ENCODE results near the gene CAST.
"Not testable (repeated sequence)": the region's sequence is repeated elsewhere in the genome, so short reads cannot be mapped to it uniquely, and the experiment has no call there.

Gene CAST

GRCh38 chr5:96788112-96788749 lies 126.1 kb downstream of the CAST start:
- DNase-seq: peak; percentile 86

GRCh38 chr5:96789794-96790330 lies 127.7 kb downstream of the CAST start:
- DNase-seq: peak; percentile 56

- no peak for DNase-seq
Measured at GRCh38 chr5:96790961-96791504, 128.9 kb downstream of the CAST start.

DNA sequence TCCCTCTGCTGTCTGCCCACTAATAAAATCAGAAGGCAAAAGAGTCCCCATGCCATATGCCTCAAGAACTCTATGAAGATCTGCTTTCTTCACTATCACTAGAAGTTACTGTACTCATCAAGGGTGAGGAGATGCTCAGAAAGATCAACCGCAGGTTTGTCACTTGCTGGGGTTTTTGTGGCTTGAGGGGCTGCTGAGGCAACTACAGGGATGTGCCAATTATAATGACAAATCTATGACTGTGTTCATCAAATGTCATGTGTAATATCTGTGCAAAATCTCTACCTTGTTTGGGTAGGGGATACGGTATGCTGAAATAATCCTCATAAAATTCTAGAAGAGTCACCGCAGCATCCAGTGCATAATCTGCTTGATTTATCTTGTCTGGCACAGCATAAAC lies 132.6 kb downstream of the CAST start:
- DNase-seq: no peak

- no peak for DNase-seq
Measured at GRCh38 chr5:96795626-96796025, 133.4 kb downstream of the CAST start.

DNA sequence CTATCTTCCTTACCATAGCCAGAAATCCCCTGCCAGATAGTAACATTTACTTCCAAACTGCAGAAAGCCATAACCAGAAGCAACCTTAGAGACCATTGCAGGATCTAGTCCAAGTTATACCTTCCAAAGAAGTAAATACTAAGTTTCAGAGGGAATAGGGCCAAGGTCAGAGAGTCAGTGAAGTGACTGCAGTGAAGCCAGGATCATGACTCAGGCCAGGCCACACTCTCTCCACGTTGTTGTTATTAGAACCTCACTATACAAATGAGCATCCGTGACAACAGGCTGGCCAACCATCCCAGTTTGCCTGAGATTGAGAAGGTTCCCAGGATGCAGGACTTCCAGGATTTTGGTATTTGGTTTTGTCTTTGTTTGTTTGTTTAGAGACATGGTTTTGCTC lies 134.3 kb downstream of the CAST start:
- DNase-seq: no peak

DNA sequence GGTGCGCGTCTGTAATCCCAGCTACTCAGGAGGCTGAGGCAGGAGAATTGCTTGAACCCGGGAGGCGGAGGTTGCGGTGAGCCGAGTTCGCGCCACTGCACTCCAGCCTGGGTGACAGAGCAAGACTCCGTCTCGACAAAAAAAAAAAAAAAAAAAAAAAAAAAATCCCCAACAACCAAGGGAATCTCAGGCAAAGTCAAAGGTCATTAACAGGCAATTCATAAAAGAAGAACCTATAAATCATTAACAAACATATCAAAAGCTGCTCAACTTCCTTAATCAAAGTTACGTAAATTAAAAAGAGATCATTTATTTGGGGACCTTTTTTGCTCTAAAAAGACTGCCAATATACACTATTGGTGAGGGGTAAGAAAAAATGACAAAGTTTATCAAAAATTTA lies 139.5 kb downstream of the CAST start:
- not testable (repeated sequence) for DNase-seq

DNA sequence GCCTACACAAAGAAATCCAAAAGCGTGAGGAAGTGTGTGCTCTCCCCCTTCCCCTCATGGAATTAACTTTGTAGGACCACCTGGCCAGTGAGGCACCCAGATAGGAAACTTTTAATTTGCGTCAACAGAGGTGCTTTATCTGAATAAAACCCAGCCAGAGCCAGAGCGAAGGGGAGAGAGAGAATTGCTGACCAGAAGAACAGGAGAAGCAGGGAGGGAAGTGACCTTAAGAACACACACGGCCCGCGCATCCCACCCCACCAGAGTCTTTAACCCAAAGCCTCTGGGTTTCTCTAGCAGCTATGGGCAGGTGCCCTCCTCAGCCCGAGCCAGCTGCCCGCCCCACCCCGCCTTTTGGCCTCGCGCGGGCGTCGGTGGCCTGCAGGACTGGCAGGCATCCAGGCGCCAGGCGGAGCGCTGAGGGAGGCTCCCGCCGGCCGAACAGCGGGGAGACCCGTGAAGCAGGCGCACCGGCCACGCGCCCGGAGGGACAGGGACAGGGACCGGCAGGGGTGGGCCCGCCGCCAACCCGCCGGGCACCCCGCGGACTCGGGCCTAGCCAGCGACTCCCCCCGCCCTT lies 145.0 kb downstream of the CAST start:
- DNase-seq: peak; percentile 97

- no peak for DNase-seq
Measured at GRCh38 chr5:96808541-96808828, 146.3 kb downstream of the CAST start.

- DNase-seq: no peak
Measured at GRCh38 chr5:96808868-96809558, 146.8 kb downstream of the CAST start.

- DNase-seq: no peak
Measured at GRCh38 chr5:96809921-96810320, 147.7 kb downstream of the CAST start.

GRCh38 chr5:96812851-96813250 lies 150.7 kb downstream of the CAST start:
- DNase-seq: no peak

- no peak for DNase-seq
Measured at GRCh38 chr5:96814041-96814440, 151.9 kb downstream of the CAST start.

DNA sequence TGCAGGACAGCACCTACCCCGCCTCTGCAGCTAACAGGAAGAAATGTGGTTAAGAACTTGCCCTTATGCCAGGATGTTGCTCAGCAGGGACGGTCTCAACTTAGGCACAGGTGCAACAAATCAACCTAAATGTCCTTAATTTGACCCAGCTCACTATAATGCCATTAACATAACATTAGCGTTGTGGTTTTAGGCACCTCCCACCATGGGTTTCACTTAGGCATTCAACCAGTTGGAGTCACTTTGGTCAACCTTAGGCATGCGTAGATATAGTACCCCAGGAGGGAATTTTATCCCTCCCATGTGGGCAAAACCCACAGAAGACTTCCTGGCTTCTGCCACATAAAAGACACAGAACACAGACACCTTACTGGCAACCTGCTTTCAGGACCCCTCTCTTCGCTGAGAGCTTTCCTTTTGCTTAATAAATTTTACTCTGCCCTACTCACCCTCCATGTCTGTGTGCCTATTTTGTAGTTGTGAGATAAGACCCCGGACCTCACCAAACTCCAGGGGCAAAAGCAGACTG lies 154.3 kb downstream of the CAST start:
- peak; percentile 55 for DNase-seq

GRCh38 chr5:96816991-96817390 lies 154.8 kb downstream of the CAST start:
- DNase-seq: no peak

DNA sequence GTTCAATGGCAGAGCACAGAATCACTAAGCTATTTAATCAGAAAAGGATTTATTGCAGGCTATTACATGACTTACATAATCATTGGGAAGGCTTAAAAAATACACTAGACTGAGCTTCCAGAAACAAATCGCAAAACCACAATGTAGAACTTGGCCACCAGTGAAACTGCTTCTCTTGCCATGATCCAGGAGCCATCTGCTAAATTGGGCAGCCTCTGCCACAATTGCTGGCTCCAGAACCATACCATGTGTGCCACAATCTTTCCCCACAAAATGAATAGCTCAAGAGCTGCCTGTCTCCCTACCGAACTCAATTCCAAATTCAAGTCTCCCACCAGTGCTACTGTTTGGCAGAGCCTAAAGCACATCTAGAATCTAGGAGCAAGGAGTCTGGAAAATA lies 155.3 kb downstream of the CAST start:
- no peak for DNase-seq

DNA sequence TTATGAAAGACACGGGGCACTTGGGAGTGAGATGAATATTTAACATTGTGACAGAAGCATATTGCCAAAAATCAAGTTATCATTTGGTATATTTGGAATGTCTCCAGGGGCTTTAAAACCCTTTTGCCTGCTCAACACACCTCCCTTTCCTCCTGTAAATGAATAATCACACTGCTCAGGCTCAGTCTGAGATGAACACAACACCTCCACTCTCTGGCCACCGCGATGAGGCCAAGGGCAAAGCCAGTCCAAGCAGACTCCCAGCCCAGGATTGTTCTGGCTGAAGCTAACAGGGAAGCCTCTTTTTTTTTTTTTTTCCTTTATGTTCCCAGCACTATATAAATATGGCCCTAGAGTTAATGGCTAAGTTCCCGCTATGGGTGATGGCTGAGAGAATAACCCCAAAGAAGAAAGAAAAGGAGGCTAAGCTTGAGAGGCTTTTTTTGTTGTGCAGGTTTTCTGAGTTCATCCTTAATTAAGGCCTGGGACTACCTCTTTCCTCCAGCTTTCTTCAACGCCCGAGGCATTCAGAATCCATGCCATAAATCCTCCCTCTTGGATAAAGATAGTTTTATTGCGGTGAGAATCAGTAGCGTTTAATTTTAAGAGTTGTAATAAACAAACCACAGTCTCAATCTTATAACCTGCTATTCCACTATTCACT lies 156.1 kb downstream of the CAST start:
- peak; percentile 22 for DNase-seq

DNA sequence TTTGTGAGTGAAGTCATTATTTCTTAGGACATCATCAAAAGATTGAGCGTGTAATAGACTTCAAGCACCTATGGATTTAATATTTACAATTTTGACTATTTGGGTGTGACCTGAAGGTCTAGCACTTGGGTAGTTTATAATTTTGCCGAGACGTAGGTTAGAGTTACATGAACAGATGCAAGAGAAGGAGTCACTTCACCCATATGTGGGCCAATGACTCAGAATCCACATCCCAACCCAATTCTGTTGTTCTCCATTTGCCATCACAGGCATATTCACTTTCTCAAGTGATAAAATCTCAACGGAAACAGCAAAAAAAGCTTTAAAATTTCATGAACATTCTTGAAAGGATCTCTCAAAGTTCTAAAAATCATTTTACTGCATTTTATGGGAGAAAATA lies 157.6 kb downstream of the CAST start:
- DNase-seq: no peak

- no peak for DNase-seq
Measured at GRCh38 chr5:96821260-96821916, 159.2 kb downstream of the CAST start.

DNA sequence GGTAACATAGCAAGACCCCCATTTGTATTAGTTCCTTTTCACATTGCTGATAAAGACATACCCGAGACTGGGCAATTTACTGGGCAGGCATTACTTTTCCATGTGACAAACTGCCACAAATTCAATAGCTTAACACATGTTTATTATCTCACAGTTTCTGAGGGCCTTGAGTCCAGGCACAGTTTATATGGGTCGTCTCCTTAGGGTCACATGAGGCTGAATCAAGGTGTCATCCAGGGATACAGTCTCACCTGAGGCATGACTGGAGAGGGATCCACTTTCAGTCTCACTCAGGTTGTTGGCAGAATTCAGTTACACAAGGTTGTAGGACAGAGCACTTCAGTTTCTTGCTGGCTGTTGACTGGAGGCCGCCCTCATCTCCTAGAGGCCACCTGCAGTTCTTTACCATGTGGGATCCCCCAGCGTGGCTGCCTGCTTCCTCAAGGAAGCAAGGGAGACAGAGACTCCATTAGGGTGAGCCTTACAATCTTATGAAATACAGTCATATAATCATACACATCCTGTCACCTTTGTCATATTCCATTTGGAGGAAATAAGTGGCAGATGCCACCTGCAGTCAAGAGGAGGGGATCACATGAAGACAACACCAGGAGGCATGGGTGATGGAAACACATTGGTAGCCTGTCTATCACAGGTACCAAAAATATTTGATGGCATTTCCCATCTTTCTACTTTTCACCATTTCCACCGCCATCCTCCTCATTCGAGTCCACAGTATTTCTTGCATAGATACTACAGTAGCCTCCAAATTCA lies 160.7 kb downstream of the CAST start:
- DNase-seq: peak; percentile 60

DNA sequence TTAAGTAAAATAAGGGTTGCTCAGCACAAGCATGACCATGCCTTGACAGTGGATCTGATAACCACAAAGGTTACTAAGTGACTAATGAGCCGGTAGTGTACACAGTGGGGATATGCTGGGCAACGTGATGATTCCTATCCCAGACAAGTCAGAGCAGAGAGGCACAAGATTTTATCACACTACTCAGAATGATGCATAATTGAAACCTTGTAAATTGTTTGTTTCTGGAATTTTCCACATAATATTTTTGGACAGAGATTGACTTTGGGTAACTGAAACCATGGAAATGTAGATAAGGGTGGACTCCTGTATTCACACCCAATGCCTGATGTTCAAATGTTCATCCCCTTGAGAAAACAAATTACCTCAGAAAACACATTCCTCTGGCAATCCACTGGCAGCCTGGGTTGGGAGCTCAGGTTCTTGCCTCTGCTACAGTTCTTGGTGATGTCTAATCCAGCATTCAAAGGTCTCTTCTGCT lies 161.8 kb downstream of the CAST start:
- peak; percentile 52 for DNase-seq

Measured in NCI-H69 (cell line).